ENCODE data around the gene MVB12B. TPM values are rescaled to one million over a fixed set of nuclear protein-coding genes. Genes with fewer than 3 reads are reported as not detected.
A peak's percentile ranks its signal among the peaks of the same experiment; 100 is the strongest.

Gene MVB12B
- total RNA-seq, 1 experiment from 2014 or later = 7.2 TPM

GRCh38 chr9:126461029-126461428 lies 134.4 kb downstream of the MVB12B start:
- Histone ChIP-seq H3K4me3 (ENCODE audit: insufficient read depth, low read depth, low read length) (no peak overlapping the region), H3K36me3 (replicated peaks; ENCODE audit: control insufficient read depth, insufficient read depth, low read length) (no peaks in the 10 kb centered on the region), H3K27me3 (ENCODE audit: control insufficient read depth, insufficient read depth, low read length) (no peaks in the 10 kb centered on the region)
- peak; percentile 76 for DNase-seq

DNA sequence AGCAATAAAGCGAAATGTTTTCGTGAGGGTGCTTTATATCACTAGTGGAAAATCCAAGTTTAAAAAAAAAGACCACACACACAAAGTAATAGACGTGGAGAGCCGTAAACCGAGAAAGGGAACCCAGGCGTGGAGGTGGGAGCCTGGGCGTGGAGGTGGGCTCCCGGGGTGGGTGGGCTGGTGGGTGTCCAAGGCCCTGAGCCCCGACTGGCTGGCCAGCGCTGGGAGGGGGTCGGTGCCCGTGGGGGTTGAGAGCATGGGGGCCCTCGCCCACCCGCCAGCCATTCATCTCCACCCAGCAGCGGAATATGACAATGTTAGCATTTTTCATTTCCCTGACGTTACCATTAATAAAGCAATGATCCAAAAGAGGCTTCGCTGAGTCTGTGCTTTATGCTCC lies 135.0 kb downstream of the MVB12B start:
- no peak for DNase-seq
- Histone ChIP-seq H3K4me3 (ENCODE audit: insufficient read depth, low read depth, low read length) (no peak overlapping the region), H3K27me3 (ENCODE audit: control insufficient read depth, insufficient read depth, low read length) (no peaks in the 10 kb centered on the region), H3K36me3 (replicated peaks; ENCODE audit: control insufficient read depth, insufficient read depth, low read length) (no peaks in the 10 kb centered on the region)

DNA sequence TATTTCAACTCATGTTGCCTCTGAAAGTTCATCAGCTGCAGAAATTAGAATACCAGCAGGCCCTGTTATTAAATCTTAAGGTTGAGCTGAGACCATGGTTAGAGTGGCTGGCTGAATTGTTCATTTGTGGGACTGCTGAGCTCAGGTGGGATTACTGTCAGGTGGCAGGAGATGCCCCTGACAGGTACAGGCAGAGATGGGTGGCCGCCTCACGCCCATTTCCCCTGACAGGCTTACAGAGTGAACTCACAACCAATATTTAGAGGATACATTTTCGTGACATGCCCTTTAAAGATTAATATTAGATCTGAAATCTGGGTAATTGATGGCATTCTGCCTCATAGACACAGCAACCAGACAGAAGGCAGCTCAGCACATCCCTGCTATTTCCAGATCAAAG lies 136.0 kb downstream of the MVB12B start:
- H3K4me3 ChIP-seq (ENCODE audit: insufficient read depth, low read depth, low read length) = no peak overlapping the region
- H3K27me3 ChIP-seq (ENCODE audit: control insufficient read depth, insufficient read depth, low read length) = no peaks in the 10 kb centered on the region
- H3K36me3 ChIP-seq (replicated peaks; ENCODE audit: control insufficient read depth, insufficient read depth, low read length) = no peaks in the 10 kb centered on the region
- DNase-seq = no peak

- Histone ChIP-seq H3K36me3 (replicated peaks; ENCODE audit: control insufficient read depth, insufficient read depth, low read length) (no peaks in the 10 kb centered on the region), H3K4me3 (ENCODE audit: insufficient read depth, low read depth, low read length) (no peak overlapping the region), H3K27me3 (ENCODE audit: control insufficient read depth, insufficient read depth, low read length) (no peaks in the 10 kb centered on the region)
- DNase-seq = no peak
Observed at GRCh38 chr9:126463426-126463825, 136.8 kb downstream of the MVB12B start.

- no peaks in the 10 kb centered on the region for H3K27me3 ChIP-seq (ENCODE audit: control insufficient read depth, insufficient read depth, low read length)
- H3K4me3 ChIP-seq (ENCODE audit: insufficient read depth, low read depth, low read length) = no peak overlapping the region
- H3K36me3 ChIP-seq (replicated peaks; ENCODE audit: control insufficient read depth, insufficient read depth, low read length) = no peaks in the 10 kb centered on the region
- no peak for DNase-seq
Observed at GRCh38 chr9:126464694-126465441, 138.2 kb downstream of the MVB12B start.

- Histone ChIP-seq H3K4me3 (ENCODE audit: insufficient read depth, low read depth, low read length) (no peak overlapping the region), H3K36me3 (replicated peaks; ENCODE audit: control insufficient read depth, insufficient read depth, low read length) (no peaks in the 10 kb centered on the region), H3K27me3 (ENCODE audit: control insufficient read depth, insufficient read depth, low read length) (no peaks in the 10 kb centered on the region)
- DNase-seq = no peak
Observed at GRCh38 chr9:126465977-126466376, 139.3 kb downstream of the MVB12B start.

- H3K27me3 ChIP-seq (ENCODE audit: control insufficient read depth, insufficient read depth, low read length) = no peaks in the 10 kb centered on the region
- DNase-seq = no peak
- no peaks in the 10 kb centered on the region for H3K36me3 ChIP-seq (replicated peaks; ENCODE audit: control insufficient read depth, insufficient read depth, low read length)
- H3K4me3 ChIP-seq (ENCODE audit: insufficient read depth, low read depth, low read length) = no peak overlapping the region
Observed at GRCh38 chr9:126468141-126468825, 141.7 kb downstream of the MVB12B start.

DNA sequence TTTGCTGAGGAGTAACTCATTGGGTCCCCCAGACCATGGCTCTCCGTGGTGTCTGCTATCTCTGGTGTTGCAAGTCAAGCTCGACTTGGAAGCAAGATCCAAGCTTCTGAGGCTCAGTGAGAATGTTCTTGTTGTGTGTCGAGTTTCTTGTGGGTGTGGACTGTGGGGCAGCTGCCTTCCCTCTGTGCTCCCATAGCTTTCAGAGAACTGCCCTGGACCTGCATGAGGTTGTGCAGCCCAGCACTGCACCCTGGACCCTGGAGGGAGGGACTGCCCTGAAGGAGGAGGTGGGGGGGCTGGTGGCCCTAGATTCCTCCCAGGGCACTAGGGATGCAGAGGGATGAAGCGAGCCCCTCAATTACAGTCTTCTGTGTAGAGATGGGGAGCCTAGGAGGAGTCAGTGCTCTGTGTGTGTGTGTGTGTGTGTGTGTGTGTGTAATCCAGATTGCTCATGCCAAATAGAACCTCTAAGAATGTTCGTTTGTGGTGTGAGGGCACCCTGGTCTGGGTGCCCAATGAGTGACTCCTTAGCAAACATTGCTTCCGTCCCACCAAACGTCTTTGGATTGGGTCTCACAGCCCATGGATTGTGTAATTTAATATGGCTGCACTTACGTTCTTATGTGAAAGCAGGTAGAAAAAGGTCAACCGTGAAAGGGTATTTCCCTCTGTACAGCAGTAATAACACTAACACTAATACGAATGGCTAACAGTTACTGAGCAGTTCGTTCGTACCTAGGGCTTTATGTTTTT lies 143.8 kb downstream of the MVB12B start:
- H3K4me3 ChIP-seq (ENCODE audit: insufficient read depth, low read depth, low read length) = no peak overlapping the region
- no peaks in the 10 kb centered on the region for H3K36me3 ChIP-seq (replicated peaks; ENCODE audit: control insufficient read depth, insufficient read depth, low read length)
- H3K27me3 ChIP-seq (ENCODE audit: control insufficient read depth, insufficient read depth, low read length) = no peaks in the 10 kb centered on the region
- no peak for DNase-seq

GRCh38 chr9:126471084-126471624 lies 144.5 kb downstream of the MVB12B start:
- Histone ChIP-seq H3K36me3 (replicated peaks; ENCODE audit: control insufficient read depth, insufficient read depth, low read length) (no peaks in the 10 kb centered on the region), H3K4me3 (ENCODE audit: insufficient read depth, low read depth, low read length) (no peak overlapping the region)
- DNase-seq = no peak

DNA sequence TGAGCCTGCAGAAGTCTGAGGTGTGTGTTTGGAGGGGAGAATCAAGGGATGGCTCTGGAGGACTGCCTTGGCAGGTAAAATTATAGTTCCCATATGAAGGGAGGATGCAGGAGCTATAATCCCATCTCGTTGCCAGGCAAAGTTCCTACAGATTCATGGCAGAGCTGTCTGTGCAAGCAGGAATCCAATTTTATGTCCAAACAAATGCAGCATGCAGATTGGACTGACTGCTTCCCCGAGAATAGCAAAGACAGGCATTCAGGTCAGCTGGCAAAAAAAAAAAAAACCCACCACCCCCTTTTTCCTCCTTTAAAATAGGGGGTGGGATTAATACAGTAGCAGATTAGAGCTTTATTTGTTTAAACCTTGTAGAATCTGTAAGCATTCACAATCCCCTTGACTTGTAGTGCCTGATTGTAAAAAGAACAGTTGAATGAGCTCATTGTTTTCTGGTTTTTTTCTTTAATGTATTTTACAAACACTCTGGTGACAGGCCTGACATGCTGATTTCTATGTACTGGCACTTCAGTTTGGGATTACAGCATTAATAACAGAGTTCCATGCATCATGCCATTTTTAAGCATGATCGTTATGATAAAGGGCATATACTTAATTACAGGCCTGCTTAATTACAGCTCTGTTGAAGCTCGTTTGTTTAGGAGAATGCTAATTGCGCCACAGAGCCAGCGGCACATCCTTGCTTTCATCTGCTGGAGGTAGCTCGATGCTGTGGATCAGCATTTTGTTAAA lies 145.7 kb downstream of the MVB12B start:
- no peak overlapping the region for H3K4me3 ChIP-seq (ENCODE audit: insufficient read depth, low read depth, low read length)
- H3K27me3 ChIP-seq (ENCODE audit: control insufficient read depth, insufficient read depth, low read length) = no peaks in the 10 kb centered on the region
- H3K36me3 ChIP-seq (replicated peaks; ENCODE audit: control insufficient read depth, insufficient read depth, low read length) = no peaks in the 10 kb centered on the region
- DNase-seq = no peak

More at GRCh38 chr9:126471084-126471624, 144.5 kb downstream of the MVB12B start:
- H3K27me3 ChIP-seq (ENCODE audit: control insufficient read depth, insufficient read depth, low read length) = no peaks in the 10 kb centered on the region

GRCh38 chr9:126472948-126473298 lies 146.3 kb downstream of the MVB12B start:
- no peaks in the 10 kb centered on the region for H3K36me3 ChIP-seq (replicated peaks; ENCODE audit: control insufficient read depth, insufficient read depth, low read length)
- DNase-seq = no peak
- no peaks in the 10 kb centered on the region for H3K27me3 ChIP-seq (ENCODE audit: control insufficient read depth, insufficient read depth, low read length)
- no peak overlapping the region for H3K4me3 ChIP-seq (ENCODE audit: insufficient read depth, low read depth, low read length)

- H3K27me3 ChIP-seq (ENCODE audit: control insufficient read depth, insufficient read depth, low read length) = no peaks in the 10 kb centered on the region
- no peaks in the 10 kb centered on the region for H3K36me3 ChIP-seq (replicated peaks; ENCODE audit: control insufficient read depth, insufficient read depth, low read length)
- no peak for DNase-seq
- no peak overlapping the region for H3K4me3 ChIP-seq (ENCODE audit: insufficient read depth, low read depth, low read length)
Observed at GRCh38 chr9:126474206-126474765, 147.7 kb downstream of the MVB12B start.

DNA sequence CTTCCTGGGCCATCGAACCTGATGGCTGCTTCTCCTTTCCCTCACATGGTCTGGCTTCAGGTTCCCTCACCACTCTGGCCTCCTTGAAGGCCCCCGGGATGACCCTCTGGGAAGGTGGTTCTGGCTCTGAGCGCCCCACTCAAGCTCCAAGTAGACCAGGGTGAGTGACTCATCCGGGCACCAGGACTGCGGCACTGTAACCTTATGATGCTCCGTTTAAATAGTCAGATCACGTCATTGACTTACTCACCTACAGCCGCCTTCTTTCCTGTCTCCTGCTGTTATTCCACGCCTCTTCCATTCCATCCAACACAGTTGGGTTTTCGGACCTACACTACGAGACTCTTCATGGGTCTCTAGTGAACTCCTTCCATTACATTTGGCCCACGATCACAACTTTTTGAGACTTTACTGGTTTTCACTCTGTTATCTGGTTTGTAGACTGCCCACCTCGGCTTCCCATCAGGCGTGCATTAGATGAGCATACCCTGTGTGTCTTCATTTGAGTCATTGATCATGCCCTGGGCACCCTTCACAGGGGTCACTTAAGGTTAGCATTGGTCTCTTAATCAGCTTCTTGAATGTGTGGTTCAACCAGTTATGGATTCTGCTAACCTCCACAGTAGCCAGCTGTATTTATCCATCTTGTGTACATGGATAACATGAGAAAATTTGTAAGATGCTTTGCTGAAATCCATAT lies 148.3 kb downstream of the MVB12B start:
- no peak for DNase-seq
- H3K27me3 ChIP-seq (ENCODE audit: control insufficient read depth, insufficient read depth, low read length) = no peaks in the 10 kb centered on the region
- no peak overlapping the region for H3K4me3 ChIP-seq (ENCODE audit: insufficient read depth, low read depth, low read length)
- H3K36me3 ChIP-seq (replicated peaks; ENCODE audit: control insufficient read depth, insufficient read depth, low read length) = no peaks in the 10 kb centered on the region
